HepG2 (cell line): ENCODE data around the gene C1orf35. TPM values are rescaled to one million over a fixed set of nuclear protein-coding genes. Genes with fewer than 3 reads are reported as not detected.

Source experiments
- NCOR1 ChIP-seq: fragments of 200-600 bp; sonication (generic); IDR thresholded peaks from 2 replicates; pipeline ENCODE4 v1.7.0; 2017; ENCODE audit warnings: antibody characterized with exemption, low read length, borderline replicate concordance
- REPIN1 ChIP-seq: sonication (generic); formaldehyde crosslinking; IDR thresholded peaks from 2 replicates; pipeline ENCODE4 v1.8.0; 2022; ENCODE audit warnings: missing genetic modification reagents, low read depth, mild to moderate bottlenecking, borderline replicate concordance
- RFXAP ChIP-seq: sonication (generic); formaldehyde crosslinking; IDR thresholded peaks from 2 replicates; pipeline ENCODE4 v1.4.0; 2020; ENCODE audit warnings: missing genetic modification reagents, borderline replicate concordance
- SNAPC4 ChIP-seq: sonication (generic); formaldehyde crosslinking; IDR thresholded peaks from 2 replicates; pipeline ENCODE4 v1.4.0; 2020; ENCODE audit warnings: mild to moderate bottlenecking, missing genetic modification reagents
- ZBTB26 ChIP-seq: IDR thresholded peaks from 2 replicates; pipeline ENCODE4 v1.6.1; 2016; ENCODE audit warnings: missing compliant biosample characterization, missing genetic modification reagents, borderline replicate concordance
- ZBTB40 ChIP-seq, 2 experiments: fragments of 450-650 bp in 1 of 2; sonication (generic) in 1 of 2; formaldehyde crosslinking in 1 of 2; IDR thresholded peaks; 2 replicates each; pipeline versions ENCODE4 v1.6.1 to v1.8.0; 2016 to 2022; ENCODE audit warnings: antibody characterized with exemption in 1 of 2, mild to moderate bottlenecking in 1 of 2, missing genetic modification reagents in 1 of 2
- ZNF550 ChIP-seq: sonication (generic); formaldehyde crosslinking; IDR thresholded peaks from 2 replicates; pipeline ENCODE4 v1.4.0; 2020; ENCODE audit warnings: mild to moderate bottlenecking, missing genetic modification reagents, borderline replicate concordance
- ZNF569 ChIP-seq: sonication (generic); formaldehyde crosslinking; IDR thresholded peaks from 2 replicates; pipeline ENCODE4 v1.5.0; 2020; ENCODE audit warnings: mild to moderate bottlenecking, missing genetic modification reagents, moderate library complexity, borderline replicate concordance
- ZNF577 ChIP-seq: sonication (generic); formaldehyde crosslinking; IDR thresholded peaks from 2 replicates; pipeline ENCODE4 v1.4.0; 2020; ENCODE audit warnings: mild to moderate bottlenecking, low read depth, missing genetic modification reagents, borderline replicate concordance
- ZNF772 ChIP-seq: sonication (generic); formaldehyde crosslinking; IDR thresholded peaks from 2 replicates; pipeline ENCODE4 v1.5.0; 2020; ENCODE audit warnings: mild to moderate bottlenecking, missing genetic modification reagents
- ZSCAN12 ChIP-seq: sonication (generic); formaldehyde crosslinking; IDR thresholded peaks from 2 replicates; pipeline ENCODE4 v1.9.0; 2021; ENCODE audit warnings: mild to moderate bottlenecking, missing genetic modification reagents
- polyA plus RNA-seq, 8 experiments: library from polyadenylated mRNA; depleted of rRNA in 3 of 8; stranded (reverse) in 7 of 8; unstranded in 1 of 8; fragments of >200 nt; fragmentation: Illumina TruSeq in 4 of 8; extraction: Trizol in 4 of 8; gene quantifications; 2 replicates each; pipeline versions ENCODE4 v1.2.1 to v1.2.3, GENCODE V29; 2011 to 2016; ENCODE audit warnings: low read depth in 4 of 8, missing spikeins in 1 of 8, mixed read lengths in 1 of 8; ENCODE audit not compliant: insufficient read depth in 1 of 8
- total RNA-seq, 5 experiments: library from RNA; depleted of rRNA; stranded (reverse); fragments of >200 nt; fragmentation: Illumina TruSeq; extraction: Trizol; gene quantifications; 2 replicates each; pipeline ENCODE4 v1.2.3, GENCODE V29; 2016; ENCODE audit warnings: low read depth in 1 of 5

The C1orf35 gene
- total and polyA plus RNA-seq, 2 of the 13 experiments (the other 11 are each of a cell fraction or from before 2014, with no cell fraction given), result 8.1 to 19.3 TPM

GRCh38 chr1:228109073-228109961, 6.2 kb upstream of the C1orf35 start, which contains the start of gene MRPL55 (continued):
- no peak for TF ChIP-seq ZBTB40 (IDR thresholded peaks at IDR 0.05)
- TF ChIP-seq ZBTB40 (CRISPR knock-in tag; IDR thresholded peaks at IDR 0.05), result peak; percentile 68; the same call in 1 of the 2 replicates
- no peak; the same call in 1 of the 2 replicates for TF ChIP-seq SNAPC4 (CRISPR knock-in tag)
- TF ChIP-seq RFXAP (CRISPR knock-in tag), result peak; percentile 89; the same call in 1 of the 2 replicates
- TF ChIP-seq ZNF577 (CRISPR knock-in tag), result 0 out of 2 replicates have a peak, but pooled peaks have one; percentile 35
- peak; percentile 76 for TF ChIP-seq ZNF772 (CRISPR knock-in tag)
- TF ChIP-seq ZNF550 (CRISPR knock-in tag), result no peak
- 0 out of 2 replicates have a peak, but pooled peaks have one; percentile 5 for TF ChIP-seq ZSCAN12
- TF ChIP-seq ZNF569 (CRISPR knock-in tag), result no peak
- peak; percentile 33; the same call in 1 of the 2 replicates for TF ChIP-seq ZBTB26
- TF ChIP-seq NCOR1, result no peak
- TF ChIP-seq REPIN1, result peak; percentile 91
